Smooth muscle cell (in vitro differentiated cells): Measurements from ENCODE around the gene HOMER1. TPM values are rescaled to one million over a fixed set of nuclear protein-coding genes. Genes with fewer than 3 reads are reported as not detected.

Experiments
- DNase-seq: peaks from one replicate; lab custom pipeline; 2025; ENCODE audit not compliant: unreplicated experiment; lab: John Stamatoyannopoulos, UW
- H2AFZ ChIP-seq: fragments of 200-600 bp; sonication (generic); 2 replicates; pipeline ENCODE4 v1.6.0; 2016; ENCODE audit warnings: antibody characterized with exemption, low read depth, mild to moderate bottlenecking
- H3F3A ChIP-seq: fragments of 200-600 bp; sonication (generic); 2 replicates; pipeline ENCODE4 v1.6.0; 2017; ENCODE audit warnings: antibody characterized with exemption, low read depth
- H3K27ac ChIP-seq: fragments of 200-600 bp; sonication (generic); 2 replicates; pipeline ENCODE4 v1.5.1; 2016; ENCODE audit warnings: low read depth, mild to moderate bottlenecking
- H3K27me3 ChIP-seq: fragments of 200-600 bp; sonication (generic); 2 replicates; pipeline ENCODE4 v1.6.1; 2016; ENCODE audit warnings: low read depth, mild to moderate bottlenecking
- H3K36me3 ChIP-seq: fragments of 200-600 bp; sonication (generic); 2 replicates; pipeline ENCODE4 v1.5.1; 2016; ENCODE audit warnings: low read depth
- H3K4me1 ChIP-seq: fragments of 200-600 bp; sonication (generic); 2 replicates; pipeline ENCODE4 v1.5.1; 2016; ENCODE audit warnings: low read depth
- H3K4me2 ChIP-seq: fragments of 200-600 bp; sonication (generic); 2 replicates; pipeline ENCODE4 v1.6.0; 2016; ENCODE audit warnings: mild to moderate bottlenecking
- H3K4me3 ChIP-seq: fragments of 200-600 bp; sonication (generic); 2 replicates; pipeline ENCODE4 v1.5.1; 2016; ENCODE audit warnings: mild to moderate bottlenecking
- H3K79me2 ChIP-seq: fragments of 200-600 bp; sonication (generic); 2 replicates; pipeline ENCODE4 v1.6.0; 2016; ENCODE audit warnings: low read depth, mild to moderate bottlenecking
- H3K9ac ChIP-seq: fragments of 200-600 bp; sonication (generic); 2 replicates; pipeline ENCODE4 v1.6.0; 2016; ENCODE audit warnings: low read depth
- H3K9me3 ChIP-seq: fragments of 200-600 bp; sonication (generic); replicated peaks from 2 replicates; pipeline ENCODE4 v1.5.1; 2016; ENCODE audit warnings: low read depth
- H4K20me1 ChIP-seq: fragments of 200-600 bp; sonication (generic); 2 replicates; pipeline ENCODE4 v1.6.0; 2016; ENCODE audit warnings: low read depth
- CTCF ChIP-seq: fragments of 200-600 bp; sonication (generic); IDR thresholded peaks from 2 replicates; pipeline ENCODE4 v1.5.1; 2017; ENCODE audit warnings: borderline replicate concordance, mild to moderate bottlenecking, antibody characterized with exemption; ENCODE audit not compliant: insufficient read depth, poor library complexity, severe bottlenecking
- WGBS: methylation state at CpG from one replicate; pipeline ENCODE4 v1.1.7; 2016; ENCODE audit warnings: low lambda C conversion rate; 5-methylcytosine and 5-hydroxymethylcytosine counted together
- polyA plus RNA-seq: library from polyadenylated mRNA; unstranded; fragments of >200 nt; fragmentation: Nextera tagmentation; extraction: Ambion mirVana; gene quantifications from 2 replicates; pipeline ENCODE4 v1.2.1, GENCODE V29; 2016
- total RNA-seq: library from RNA; depleted of rRNA; stranded (reverse); fragments of >200 nt; gene quantifications from 2 replicates; pipeline ENCODE4 v1.2.3, GENCODE V29; 2014

The HOMER1 gene
- total and polyA plus RNA-seq, 2 experiments from 2014 or later, result 4.4 to 14.9 TPM

- H3K27me3 ChIP-seq, result no peaks in the 10 kb centered on the region
- peaks cover 43% of the 10 kb centered on the region for H4K20me1 ChIP-seq
- 85% methylated on average over 3 of the region's 3 CpGs for WGBS
- no peak for DNase-seq
- H3K27ac ChIP-seq, result no peak overlapping the region
- no peak overlapping the region for H2AFZ ChIP-seq
- peaks cover 8% of the 10 kb centered on the region for H3K79me2 ChIP-seq
- no peak overlapping the region for H3K9ac ChIP-seq
- TF ChIP-seq CTCF, result no peak
- peaks cover 8% of the 10 kb centered on the region for H3K4me1 ChIP-seq
- H3K9me3 ChIP-seq, result no peaks in the 10 kb centered on the region
- no peak overlapping the region for H3K4me3 ChIP-seq
- no peaks in the 10 kb centered on the region for H3K36me3 ChIP-seq
- H3F3A ChIP-seq, result no peaks in the 10 kb centered on the region
- no peak overlapping the region for H3K4me2 ChIP-seq
Observed at GRCh38 chr5:79493596-79494345, 20.2 kb downstream of the HOMER1 start.

GRCh38 chr5:79491690-79492317 lies 22.1 kb downstream of the HOMER1 start:
- no peak for DNase-seq
- Histone ChIP-seq H3K27me3 (no peaks in the 10 kb centered on the region), H3K79me2 (peaks cover 6% of the 10 kb centered on the region), H3K9ac (no peak overlapping the region), H3K36me3 (no peaks in the 10 kb centered on the region), H3F3A (no peaks in the 10 kb centered on the region), H3K4me3 (no peak overlapping the region), H3K27ac (no peak overlapping the region), H3K9me3 (no peaks in the 10 kb centered on the region), H4K20me1 (peaks cover 45% of the 10 kb centered on the region), H2AFZ (no peak overlapping the region), H3K4me1 (peaks cover 15% of the 10 kb centered on the region), H3K4me2 (no peak overlapping the region)
- TF ChIP-seq CTCF, result no peak

GRCh38 chr5:79490323-79490936 lies 23.5 kb downstream of the HOMER1 start:
- no peak for TF ChIP-seq CTCF
- H4K20me1 ChIP-seq, result peaks cover 34% of the 10 kb centered on the region
- H3K27me3 ChIP-seq, result no peaks in the 10 kb centered on the region

GRCh38 chr5:79489773-79490172 lies 24.2 kb downstream of the HOMER1 start:
- Histone ChIP-seq H3K79me2 (peaks cover 8% of the 10 kb centered on the region), H2AFZ (no peak overlapping the region), H3F3A (no peaks in the 10 kb centered on the region), H3K9ac (no peak overlapping the region), H3K36me3 (no peaks in the 10 kb centered on the region), H3K9me3 (no peaks in the 10 kb centered on the region), H3K27me3 (no peaks in the 10 kb centered on the region), H3K27ac (no peak overlapping the region), H4K20me1 (peaks cover 30% of the 10 kb centered on the region), H3K4me3 (no peak overlapping the region), H3K4me2 (no peak overlapping the region), H3K4me1 (peaks cover 15% of the 10 kb centered on the region)
- 91% methylated on average over 1 of the region's 1 CpG for WGBS
- no peak for TF ChIP-seq CTCF
- DNase-seq, result no peak

More at GRCh38 chr5:79490323-79490936, 23.5 kb downstream of the HOMER1 start:
- Histone ChIP-seq H3K4me1 (peaks cover 15% of the 10 kb centered on the region), H3K9ac (no peak overlapping the region), H3K27ac (no peak overlapping the region), H3K9me3 (no peaks in the 10 kb centered on the region), H3K36me3 (no peaks in the 10 kb centered on the region), H3F3A (no peaks in the 10 kb centered on the region), H3K4me2 (no peak overlapping the region), H3K79me2 (peaks cover 6% of the 10 kb centered on the region), H3K4me3 (no peak overlapping the region), H2AFZ (no peak overlapping the region)
- no peak for DNase-seq
